MM.1S (cell line): ENCODE measurements around the gene MRPL43.

ENCODE experiments used
- DNase-seq: peaks from one replicate; pipeline ENCODE4 v3.0.0-alpha.2; 2015
- H2AFZ ChIP-seq: fragments of 300-600 bp; sonication (generic); 2 replicates; pipeline ENCODE4 v1.6.0; 2016; ENCODE audit warnings: antibody characterized with exemption, low read length
- H3F3A ChIP-seq: fragments of 300-600 bp; sonication (generic); 2 replicates; pipeline ENCODE4 v1.6.1; 2016; ENCODE audit warnings: mild to moderate bottlenecking, antibody characterized with exemption, low read length, moderate library complexity, mixed read lengths; ENCODE audit not compliant: insufficient read depth
- H3K27ac ChIP-seq: fragments of 300-600 bp; sonication (generic); 2 replicates; pipeline ENCODE4 v1.5.1; 2016; ENCODE audit warnings: mild to moderate bottlenecking, low read length
- H3K27me3 ChIP-seq: fragments of 300-600 bp; sonication (generic); replicated peaks from 2 replicates; pipeline ENCODE4 v1.6.0; 2016; ENCODE audit warnings: low read length; ENCODE audit not compliant: insufficient read depth
- H3K36me3 ChIP-seq: fragments of 300-600 bp; sonication (generic); replicated peaks from 2 replicates; pipeline ENCODE4 v1.6.1; 2016; ENCODE audit warnings: mild to moderate bottlenecking, low read length, mixed read lengths; ENCODE audit not compliant: insufficient read depth
- H3K4me1 ChIP-seq: fragments of 300-600 bp; sonication (generic); 2 replicates; pipeline ENCODE4 v1.6.1; 2016; ENCODE audit warnings: low read length, mixed read lengths
- H3K4me2 ChIP-seq: fragments of 300-600 bp; sonication (generic); 2 replicates; pipeline ENCODE4 v1.6.0; 2016; ENCODE audit warnings: low read depth, low read length
- H3K4me3 ChIP-seq: fragments of 300-600 bp; sonication (generic); 2 replicates; pipeline ENCODE4 v1.5.1; 2016; ENCODE audit warnings: low read length, mixed read lengths
- H3K79me2 ChIP-seq: fragments of 300-600 bp; sonication (generic); 2 replicates; pipeline ENCODE4 v1.6.1; 2016; ENCODE audit warnings: mixed run types, low read length, mixed read lengths
- H3K9ac ChIP-seq: fragments of 300-600 bp; sonication (generic); 2 replicates; pipeline ENCODE4 v1.6.1; 2016; ENCODE audit warnings: low read length, mixed read lengths
- H3K9me2 ChIP-seq: fragments of 300-600 bp; sonication (generic); replicated peaks from 2 replicates; pipeline ENCODE4 v1.6.1; 2016; ENCODE audit warnings: mild to moderate bottlenecking, low read length, mixed read lengths; ENCODE audit not compliant: insufficient read depth
- H3K9me3 ChIP-seq: fragments of 300-600 bp; sonication (generic); replicated peaks from 2 replicates; pipeline ENCODE4 v1.6.1; 2016; ENCODE audit warnings: mild to moderate bottlenecking, low read length, mixed read lengths; ENCODE audit not compliant: insufficient read depth
- H4K20me1 ChIP-seq: fragments of 300-600 bp; sonication (generic); 2 replicates; pipeline ENCODE4 v1.6.1; 2016; ENCODE audit warnings: mild to moderate bottlenecking, low read length, moderate library complexity, mixed read lengths; ENCODE audit not compliant: insufficient read depth
- CTCF ChIP-seq: fragments of 300-600 bp; sonication (generic); IDR thresholded peaks from 2 replicates; pipeline ENCODE4 v1.5.1; 2016; ENCODE audit warnings: antibody characterized with exemption, low read length, mixed read lengths
- EZH2 ChIP-seq: fragments of 300-600 bp; sonication (generic); optimal IDR thresholded peaks from 2 replicates; pipeline ENCODE3; 2017; ENCODE audit warnings: low read depth, mild to moderate bottlenecking, antibody characterized with exemption, low read length, mixed read lengths
- EZH2phosphoT487 ChIP-seq: fragments of 300-600 bp; sonication (generic); IDR thresholded peaks from 2 replicates; pipeline ENCODE4 v1.6.1; 2018; ENCODE audit warnings: antibody characterized with exemption, low read length

Gene MRPL43

GRCh38 chr10:101000127-101000914 is 13.0 kb upstream of the MRPL43 start:
- no peaks in the 10 kb centered on the region for H4K20me1 ChIP-seq
- H3K4me3 ChIP-seq: no peak overlapping the region
- H3K36me3 ChIP-seq: no peaks in the 10 kb centered on the region
- TF ChIP-seq EZH2phosphoT487 (no peak), EZH2 (no peak), CTCF (no peak)
- no peak overlapping the region for H2AFZ ChIP-seq
- H3K9me2 ChIP-seq: no peaks in the 10 kb centered on the region
- H3K4me1 ChIP-seq: peaks cover 13% of the 10 kb centered on the region
- peaks cover 27% of the 10 kb centered on the region for H3F3A ChIP-seq
- DNase-seq: peak; percentile 3
- H3K27ac ChIP-seq: no peak overlapping the region
- no peak overlapping the region for H3K9ac ChIP-seq
- H3K9me3 ChIP-seq: no peaks in the 10 kb centered on the region
- 0 out of 2 replicates have a peak overlapping the region, but pooled peaks have one; percentile 27 for H3K4me2 ChIP-seq
- no peaks in the 10 kb centered on the region for H3K27me3 ChIP-seq
- no peaks in the 10 kb centered on the region for H3K79me2 ChIP-seq

GRCh38 chr10:100999742-101000126 is 12.4 kb upstream of the MRPL43 start, which contains the start of gene LZTS2:
TSS of gene LZTS2 (plus strand) at chr10:100999808. CDS start at chr10:101002539, 2,731 bp downstream.
- no peaks in the 10 kb centered on the region for H3K27me3 ChIP-seq
- H3K4me3 ChIP-seq: peak within 1 kb of the TSS; percentile 92
- H3K79me2 ChIP-seq: no peaks in the 10 kb centered on the region
- TF ChIP-seq CTCF (no peak), EZH2phosphoT487 (no peak), EZH2 (no peak)
- no peak for DNase-seq
- peak within 1 kb of the TSS; percentile 100 for H3K4me2 ChIP-seq
- peak within 1 kb of the TSS; percentile 67; the same call in 1 of the 2 replicates for H3K27ac ChIP-seq
- H3K9ac ChIP-seq: peak within 1 kb of the TSS; percentile 67
- H3K36me3 ChIP-seq: no peaks in the 10 kb centered on the region
- H3K9me3 ChIP-seq: no peaks in the 10 kb centered on the region
- H3F3A ChIP-seq: peaks cover 27% of the 10 kb centered on the region
- H3K4me1 ChIP-seq: peaks cover 13% of the 10 kb centered on the region
- peak within 1 kb of the TSS; percentile 98 for H2AFZ ChIP-seq
- H3K9me2 ChIP-seq: no peaks in the 10 kb centered on the region
- no peaks in the 10 kb centered on the region for H4K20me1 ChIP-seq

- H3K27ac ChIP-seq: peak overlapping the region; percentile 67; the same call in 1 of the 2 replicates
- H4K20me1 ChIP-seq: no peaks in the 10 kb centered on the region
- H3F3A ChIP-seq: peaks cover 29% of the 10 kb centered on the region
- H3K9me3 ChIP-seq: no peaks in the 10 kb centered on the region
- peak overlapping the region; percentile 67 for H3K9ac ChIP-seq
- peak; percentile 69 for DNase-seq
- H3K36me3 ChIP-seq: no peaks in the 10 kb centered on the region
- H3K4me1 ChIP-seq: peaks cover 13% of the 10 kb centered on the region
- H3K27me3 ChIP-seq: no peaks in the 10 kb centered on the region
- H3K4me2 ChIP-seq: peak overlapping the region; percentile 100
- H3K9me2 ChIP-seq: no peaks in the 10 kb centered on the region
- H3K79me2 ChIP-seq: no peaks in the 10 kb centered on the region
- H2AFZ ChIP-seq: peak overlapping the region; percentile 98
- TF ChIP-seq EZH2phosphoT487 (no peak), CTCF (peak; percentile 79), EZH2 (no peak)
- peak overlapping the region; percentile 92 for H3K4me3 ChIP-seq
Observed at GRCh38 chr10:100998991-100999741, 11.9 kb upstream of the MRPL43 start.
